Stimulated activated CD4-positive, alpha-beta T cell treated with anti-CD3 and anti-CD28 coated beads, TNF-alpha, amount 100 ng/mL, for 24 hours (primary cell): ENCODE measurements around the gene DCLK3.

Experiments used
- DNase-seq, 3 experiments: peaks; one replicate each; pipeline ENCODE4 v3.0.0-alpha.2; 2020; ENCODE audit warnings: low read depth in 3 of 3

The DCLK3 gene

GRCh38 chr3:36764704-36765038, 318 bp upstream of the DCLK3 start:
- DNase-seq: no peak

GRCh38 chr3:36762918-36763849, 1.2 kb downstream of the DCLK3 start:
- DNase-seq: no peak

- DNase-seq: no peak
Observed at GRCh38 chr3:36761779-36762178, 2.6 kb downstream of the DCLK3 start.

- DNase-seq: no peak
Observed at GRCh38 chr3:36756269-36756668, 8.1 kb downstream of the DCLK3 start.

- no peak for DNase-seq
Observed at GRCh38 chr3:36751326-36751725, 13.0 kb downstream of the DCLK3 start.

- no peak for DNase-seq
Observed at GRCh38 chr3:36750737-36751136, 13.6 kb downstream of the DCLK3 start.

- no peak for DNase-seq
Observed at GRCh38 chr3:36744763-36745162, 19.6 kb downstream of the DCLK3 start.

GRCh38 chr3:36743826-36744225, 20.5 kb downstream of the DCLK3 start:
- DNase-seq: no peak

- DNase-seq: no peak
Observed at GRCh38 chr3:36741285-36741684, 23.1 kb downstream of the DCLK3 start.

- DNase-seq: no peak
Observed at GRCh38 chr3:36740787-36741186, 23.6 kb downstream of the DCLK3 start.

GRCh38 chr3:36738702-36739101, 25.7 kb downstream of the DCLK3 start:
- no peak for DNase-seq

- DNase-seq: no peak
Observed at GRCh38 chr3:36736301-36736700, 28.1 kb downstream of the DCLK3 start.

GRCh38 chr3:36734742-36735141, 29.6 kb downstream of the DCLK3 start:
- DNase-seq: no peak

GRCh38 chr3:36733723-36734122, 30.6 kb downstream of the DCLK3 start:
- no peak for DNase-seq

GRCh38 chr3:36733162-36733696, 31.1 kb downstream of the DCLK3 start:
- DNase-seq: no peak

GRCh38 chr3:36730966-36731365, 33.4 kb downstream of the DCLK3 start:
- DNase-seq: no peak

- no peak for DNase-seq
Observed at GRCh38 chr3:36729204-36730056, 34.9 kb downstream of the DCLK3 start.

GRCh38 chr3:36714343-36715086, 49.8 kb downstream of the DCLK3 start:
- no peak for DNase-seq

GRCh38 chr3:36713904-36714303, 50.4 kb downstream of the DCLK3 start:
- DNase-seq: no peak

GRCh38 chr3:36710606-36711005, 53.7 kb downstream of the DCLK3 start:
- no peak for DNase-seq

- no peak for DNase-seq
Observed at GRCh38 chr3:36709826-36710365, 54.5 kb downstream of the DCLK3 start.

- DNase-seq: no peak
Observed at GRCh38 chr3:36709281-36709680, 55.1 kb downstream of the DCLK3 start.
